Trophoblast cell (in vitro differentiated cells and primary cell): Measurements from ENCODE around the gene FIGNL2.
"Not testable (repeated sequence)": the region's sequence is repeated elsewhere in the genome, so short reads cannot be mapped to it uniquely, and the experiment has no call there.

Experiments used
- DNase-seq, 2 donors: peaks; one replicate each; pipeline ENCODE4 v3.0.0-alpha.2; 2016
- H2AFZ ChIP-seq: 2 replicates; pipeline ENCODE4 v1.6.1; 2013; ENCODE audit warnings: low read length, moderate library complexity, mild to moderate bottlenecking; ENCODE audit not compliant: insufficient read depth, poor library complexity
- H2AK5ac ChIP-seq: 2 replicates; pipeline ENCODE4 v1.6.1; 2013; ENCODE audit warnings: mild to moderate bottlenecking, low read length
- H2BK120ac ChIP-seq: 2 replicates; pipeline ENCODE4 v1.6.1; 2013; ENCODE audit warnings: low read length, mild to moderate bottlenecking, moderate library complexity; ENCODE audit not compliant: insufficient read depth, poor library complexity
- H2BK12ac ChIP-seq: 2 replicates; pipeline ENCODE4 v1.6.1; 2013; ENCODE audit warnings: mild to moderate bottlenecking, low read length, moderate library complexity
- H2BK5ac ChIP-seq: 2 replicates; pipeline ENCODE4 v1.6.1; 2013; ENCODE audit warnings: low read length, low read depth, moderate library complexity, mild to moderate bottlenecking; ENCODE audit not compliant: poor library complexity
- H3K14ac ChIP-seq: 2 replicates; pipeline ENCODE4 v1.6.1; 2013; ENCODE audit warnings: mild to moderate bottlenecking, low read length
- H3K18ac ChIP-seq: 2 replicates; pipeline ENCODE4 v1.6.1; 2013; ENCODE audit warnings: mild to moderate bottlenecking, low read length
- H3K23ac ChIP-seq: 2 replicates; pipeline ENCODE4 v1.6.1; 2013; ENCODE audit warnings: low read length
- H3K27ac ChIP-seq: 2 replicates; pipeline ENCODE4 v1.5.1; 2013; ENCODE audit warnings: low read depth, mild to moderate bottlenecking, inconsistent platforms, low read length, moderate library complexity
- H3K27me3 ChIP-seq: 2 replicates; pipeline ENCODE4 v1.6.1; 2013; ENCODE audit warnings: inconsistent platforms, mild to moderate bottlenecking, low read length, moderate library complexity; ENCODE audit not compliant: insufficient read depth
- H3K36me3 ChIP-seq, 2 experiments: 1 replicate in 1 of 2; 2 replicates in 1 of 2; pipeline ENCODE4 v1.6.1; 2013; ENCODE audit warnings: low read length in 2 of 2, mild to moderate bottlenecking in 2 of 2, moderate library complexity in 1 of 2; ENCODE audit not compliant: insufficient read depth in 2 of 2, control insufficient read depth in 1 of 2
- H3K4ac ChIP-seq: 2 replicates; pipeline ENCODE4 v1.6.1; 2013; ENCODE audit warnings: low read depth, mild to moderate bottlenecking, low read length, moderate library complexity
- H3K4me1 ChIP-seq, 2 experiments: 1 replicate in 1 of 2; 2 replicates in 1 of 2; pipeline ENCODE4 v1.6.1; 2013; ENCODE audit warnings: low read length in 2 of 2, mild to moderate bottlenecking in 2 of 2, moderate library complexity in 1 of 2; ENCODE audit not compliant: insufficient read depth in 2 of 2, control insufficient read depth in 1 of 2
- H3K4me2 ChIP-seq: 2 replicates; pipeline ENCODE4 v1.6.1; 2013; ENCODE audit warnings: inconsistent platforms, mild to moderate bottlenecking, low read length, moderate library complexity
- H3K4me3 ChIP-seq: 2 replicates; pipeline ENCODE4 v1.5.1; 2013; ENCODE audit warnings: mild to moderate bottlenecking, low read depth, low read length, inconsistent platforms
- H3K79me1 ChIP-seq: one replicate; pipeline ENCODE4 v1.6.1; 2013; ENCODE audit warnings: low read length
- H3K79me2 ChIP-seq: 2 replicates; pipeline ENCODE4 v1.6.1; 2013; ENCODE audit warnings: low read length, mild to moderate bottlenecking; ENCODE audit not compliant: control insufficient read depth, insufficient read depth, poor library complexity
- H3K9ac ChIP-seq: 2 replicates; pipeline ENCODE4 v1.6.1; 2013; ENCODE audit warnings: mild to moderate bottlenecking, low read length
- H3K9me3 ChIP-seq: 2 replicates; pipeline ENCODE4 v1.6.1; 2013; ENCODE audit warnings: low read depth, mild to moderate bottlenecking, control low read depth, inconsistent platforms, low read length; ENCODE audit not compliant: insufficient read depth
- H4K12ac ChIP-seq: 2 replicates; pipeline ENCODE4 v1.6.1; 2013; ENCODE audit warnings: low read depth, mild to moderate bottlenecking, low read length, moderate library complexity
- H4K8ac ChIP-seq: 2 replicates; pipeline ENCODE4 v1.6.1; 2013; ENCODE audit warnings: low read depth, mild to moderate bottlenecking, low read length, moderate library complexity
- H4K91ac ChIP-seq: one replicate; pipeline ENCODE4 v1.6.1; 2013; ENCODE audit warnings: low read depth, mild to moderate bottlenecking, low read length, moderate library complexity
- WGBS: extraction: QIAGEN DNeasy Blood & Tissue Kit; methylation state at CpG from one replicate; pipeline ENCODE4 v1.1.7; 2013; ENCODE audit warnings: missing lambda C conversion rate; ENCODE audit not compliant: insufficient read length, insufficient coverage; ENCODE audit errors: extremely low coverage; 5-methylcytosine and 5-hydroxymethylcytosine counted together

Gene FIGNL2

GRCh38 chr12:51886021-51886710 is 37.6 kb upstream of the FIGNL2 start:
- Histone ChIP-seq H3K4ac (no peak overlapping the region), H4K91ac (no peak overlapping the region), H2AFZ (no peak overlapping the region), H3K23ac (no peak overlapping the region), H3K27ac (no peak overlapping the region), H2AK5ac (no peak overlapping the region), H4K12ac (no peak overlapping the region), H3K79me2 (no peaks in the 10 kb centered on the region), H3K9me3 (no peaks in the 10 kb centered on the region), H3K36me3 (no peaks in the 10 kb centered on the region), H3K4me3 (no peak overlapping the region), H3K27me3 (no peaks in the 10 kb centered on the region), H3K4me2 (no peak overlapping the region), H3K4me1 (peaks cover 0 to 6% of the 10 kb centered on the region in 2 experiments), H3K18ac (no peak overlapping the region), H3K79me1 (no peaks in the 10 kb centered on the region), H2BK12ac (no peak overlapping the region), H2BK120ac (no peak overlapping the region), H3K14ac (no peak overlapping the region), H3K9ac (no peak overlapping the region), H4K8ac (no peak overlapping the region), H2BK5ac (no peak overlapping the region)
- no CpG with 5 or more reads among the region's 10 CpGs for WGBS
- peak; percentile 67 to 77 for DNase-seq

DNA sequence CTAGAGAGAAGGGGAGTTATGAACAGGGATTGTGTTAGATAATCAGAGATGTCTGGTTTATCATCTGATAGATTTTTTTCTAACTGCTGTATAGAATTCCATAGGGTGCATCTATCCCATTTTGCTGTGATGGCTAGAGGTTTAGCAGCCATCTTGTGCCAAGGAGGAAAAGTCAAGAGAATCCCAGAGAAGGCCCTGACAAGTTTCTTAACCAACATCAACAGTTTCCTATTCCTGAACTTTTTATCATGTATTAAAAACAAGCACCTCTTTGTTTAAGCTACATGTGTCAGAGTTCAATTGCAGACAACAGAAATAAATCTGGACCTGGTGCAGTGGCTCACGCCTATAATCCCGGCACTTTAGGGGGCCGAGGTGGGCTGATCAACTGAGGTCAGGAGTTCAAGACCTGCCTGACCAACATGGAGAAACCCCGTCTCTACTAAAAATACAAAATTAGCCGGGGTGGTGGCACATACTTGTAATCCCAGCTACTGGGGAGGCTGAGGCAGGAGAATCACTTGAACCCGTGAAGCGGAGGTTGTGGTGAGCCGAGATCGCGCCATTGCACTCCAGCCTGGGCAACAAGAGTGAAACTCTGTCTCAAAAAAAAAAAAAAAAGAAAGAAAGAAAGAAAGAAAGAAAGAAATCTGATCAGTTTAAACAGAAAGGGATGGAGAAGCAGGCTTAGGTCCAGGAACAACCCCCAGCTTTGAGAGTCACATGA is 36.9 kb upstream of the FIGNL2 start:
- not testable (repeated sequence) for H3K4me2 ChIP-seq, H3K4me3 ChIP-seq, H3K18ac ChIP-seq, H3K4me1 ChIP-seq, H3K9ac ChIP-seq, H3K27me3 ChIP-seq, H4K91ac ChIP-seq, H2AK5ac ChIP-seq, H3K14ac ChIP-seq, H4K12ac ChIP-seq, H2AFZ ChIP-seq, H3K27ac ChIP-seq, H2BK5ac ChIP-seq, H3K23ac ChIP-seq, H2BK12ac ChIP-seq, DNase-seq, H3K79me1 ChIP-seq, H3K4ac ChIP-seq, H4K8ac ChIP-seq, H2BK120ac ChIP-seq, H3K9me3 ChIP-seq, H3K36me3 ChIP-seq, H3K79me2 ChIP-seq
- no CpG with 5 or more reads among the region's 10 CpGs for WGBS

GRCh38 chr12:51884676-51885229 is 36.2 kb upstream of the FIGNL2 start:
- no peak overlapping the region for H2AFZ ChIP-seq
- H3K4me1 ChIP-seq, result peaks cover 0 to 6% of the 10 kb centered on the region in 2 experiments
- H3K4me3 ChIP-seq, result no peak overlapping the region
- no peaks in the 10 kb centered on the region for H3K36me3 ChIP-seq
- no peak overlapping the region for H2BK5ac ChIP-seq
- no peak overlapping the region for H2BK120ac ChIP-seq
- H3K4ac ChIP-seq, result no peak overlapping the region
- no peak overlapping the region for H3K9ac ChIP-seq
- no peak overlapping the region for H3K23ac ChIP-seq
- H3K27ac ChIP-seq, result no peak overlapping the region
- H3K79me2 ChIP-seq, result no peaks in the 10 kb centered on the region
- no peak overlapping the region for H2AK5ac ChIP-seq
- WGBS, result no CpG with 5 or more reads among the region's 11 CpGs
- H4K8ac ChIP-seq, result no peak overlapping the region
- no peak overlapping the region for H4K91ac ChIP-seq
- peak; percentile 93 to 94 for DNase-seq
- H3K18ac ChIP-seq, result no peak overlapping the region
- H3K9me3 ChIP-seq, result no peaks in the 10 kb centered on the region
- H3K79me1 ChIP-seq, result no peaks in the 10 kb centered on the region
- no peak overlapping the region for H2BK12ac ChIP-seq
- no peak overlapping the region for H3K14ac ChIP-seq
- no peak overlapping the region for H4K12ac ChIP-seq
- no peaks in the 10 kb centered on the region for H3K27me3 ChIP-seq
- no peak overlapping the region for H3K4me2 ChIP-seq

- H3K36me3 ChIP-seq, result no peaks in the 10 kb centered on the region
- no peak overlapping the region for H3K23ac ChIP-seq
- peaks cover 0 to 6% of the 10 kb centered on the region in 2 experiments for H3K4me1 ChIP-seq
- H3K4me2 ChIP-seq, result no peak overlapping the region
- H3K79me2 ChIP-seq, result no peaks in the 10 kb centered on the region
- H3K14ac ChIP-seq, result no peak overlapping the region
- no peak overlapping the region for H3K4ac ChIP-seq
- H3K27ac ChIP-seq, result no peak overlapping the region
- H3K18ac ChIP-seq, result no peak overlapping the region
- no peaks in the 10 kb centered on the region for H3K9me3 ChIP-seq
- peak; percentile 36 to 56 for DNase-seq
- H3K9ac ChIP-seq, result no peak overlapping the region
- H2BK120ac ChIP-seq, result no peak overlapping the region
- H3K27me3 ChIP-seq, result no peaks in the 10 kb centered on the region
- H4K91ac ChIP-seq, result no peak overlapping the region
- no peak overlapping the region for H3K4me3 ChIP-seq
- no peak overlapping the region for H2BK5ac ChIP-seq
- no peaks in the 10 kb centered on the region for H3K79me1 ChIP-seq
- H4K8ac ChIP-seq, result no peak overlapping the region
- WGBS, result no CpG with 5 or more reads among the region's 4 CpGs
- no peak overlapping the region for H2AK5ac ChIP-seq
- no peak overlapping the region for H4K12ac ChIP-seq
- H2BK12ac ChIP-seq, result no peak overlapping the region
- no peak overlapping the region for H2AFZ ChIP-seq
Observed at GRCh38 chr12:51883998-51884675, 35.6 kb upstream of the FIGNL2 start.
